Measurements from ENCODE around the gene TGM6.

DNA sequence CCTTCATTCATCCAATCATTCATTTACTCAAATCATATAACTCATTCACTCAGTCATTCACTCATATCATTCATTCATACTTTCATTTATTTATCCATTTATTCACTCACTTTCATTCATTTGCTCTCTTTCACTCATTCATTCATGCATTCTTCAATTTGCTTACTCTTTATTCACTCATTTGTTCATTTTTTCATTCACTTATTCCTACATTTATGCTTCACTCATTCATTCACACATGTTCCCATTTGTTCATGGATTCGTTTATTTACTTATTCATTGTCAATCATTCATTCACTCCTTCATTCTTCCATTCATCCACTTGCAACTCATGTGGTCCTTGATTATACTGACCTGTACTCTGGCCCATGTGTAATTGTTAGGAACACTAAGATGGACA is 50.5 kb downstream of the TGM6 start:
- TF ChIP-seq, protein P1, sequence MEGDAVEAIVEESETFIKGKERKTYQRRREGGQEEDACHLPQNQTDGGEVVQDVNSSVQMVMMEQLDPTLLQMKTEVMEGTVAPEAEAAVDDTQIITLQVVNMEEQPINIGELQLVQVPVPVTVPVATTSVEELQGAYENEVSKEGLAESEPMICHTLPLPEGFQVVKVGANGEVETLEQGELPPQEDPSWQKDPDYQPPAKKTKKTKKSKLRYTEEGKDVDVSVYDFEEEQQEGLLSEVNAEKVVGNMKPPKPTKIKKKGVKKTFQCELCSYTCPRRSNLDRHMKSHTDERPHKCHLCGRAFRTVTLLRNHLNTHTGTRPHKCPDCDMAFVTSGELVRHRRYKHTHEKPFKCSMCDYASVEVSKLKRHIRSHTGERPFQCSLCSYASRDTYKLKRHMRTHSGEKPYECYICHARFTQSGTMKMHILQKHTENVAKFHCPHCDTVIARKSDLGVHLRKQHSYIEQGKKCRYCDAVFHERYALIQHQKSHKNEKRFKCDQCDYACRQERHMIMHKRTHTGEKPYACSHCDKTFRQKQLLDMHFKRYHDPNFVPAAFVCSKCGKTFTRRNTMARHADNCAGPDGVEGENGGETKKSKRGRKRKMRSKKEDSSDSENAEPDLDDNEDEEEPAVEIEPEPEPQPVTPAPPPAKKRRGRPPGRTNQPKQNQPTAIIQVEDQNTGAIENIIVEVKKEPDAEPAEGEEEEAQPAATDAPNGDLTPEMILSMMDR (IDR thresholded peaks at IDR 0.05), result no peak
- TF ChIP-seq POLR2A (IDR thresholded peaks at IDR 0.05), result no peak

All from adrenal gland (tissue), 5 donors.